MCF 10A (cell line): ENCODE data around the gene DLAT. TPM values are rescaled to one million over a fixed set of nuclear protein-coding genes. Genes with fewer than 3 reads are reported as not detected.

Experiments used
- BruUV-seq: library from RNA; stranded (reverse); fragments of 400-500 nt; replicated peaks from 2 replicates; lab custom pipeline; 2021; lab: Mats Ljungman, UMichigan
- CTCF ChIA-PET: fragments of 300-600 bp; sonication (Branson Sonifier 250); formaldehyde crosslinking; extraction: SDS; loops from one replicate; lab custom pipeline; 2021; ENCODE audit warnings: antibody characterized with exemption, inconsistent platforms; lab: Yijun Ruan, JAX
- POLR2A ChIA-PET: fragments of 300-600, 350-650 bp; sonication (Branson Sonifier 250); formaldehyde crosslinking; extraction: SDS; loops from one replicate; lab custom pipeline; 2020; ENCODE audit warnings: antibody characterized with exemption, inconsistent platforms; lab: Yijun Ruan, JAX
- DNase-seq: peaks from one replicate; pipeline ENCODE4 v3.0.0-alpha.2; 2018; ENCODE audit not compliant: unreplicated experiment
- H3K27ac Mint-ChIP-seq: one replicate; pipeline ENCODE4 v1.8.0; 2022; ENCODE audit warnings: mild to moderate bottlenecking, low read depth, mixed read lengths; ENCODE audit not compliant: unreplicated experiment
- H3K27me3 Mint-ChIP-seq: one replicate; pipeline ENCODE4 v1.8.0; 2022; ENCODE audit warnings: mixed read lengths; ENCODE audit not compliant: insufficient read depth, unreplicated experiment
- H3K36me3 Mint-ChIP-seq: one replicate; pipeline ENCODE4 v1.8.0; 2022; ENCODE audit warnings: mild to moderate bottlenecking, moderate library complexity, mixed read lengths; ENCODE audit not compliant: insufficient read depth, unreplicated experiment
- H3K4me1 Mint-ChIP-seq: one replicate; pipeline ENCODE4 v1.8.0; 2022; ENCODE audit warnings: mixed read lengths; ENCODE audit not compliant: insufficient read depth, unreplicated experiment
- H3K4me3 Mint-ChIP-seq: one replicate; pipeline ENCODE4 v1.8.0; 2022; ENCODE audit warnings: mild to moderate bottlenecking, moderate library complexity, mixed read lengths; ENCODE audit not compliant: unreplicated experiment
- H3K9me3 Mint-ChIP-seq: one replicate; pipeline ENCODE4 v1.8.0; 2022; ENCODE audit warnings: mixed read lengths; ENCODE audit not compliant: unreplicated experiment
- CTCF ChIP-seq: fragments of 200-600 bp; IDR thresholded peaks from one replicate; pipeline ENCODE4 v1.8.0; 2022; ENCODE audit warnings: antibody characterized with exemption, mild to moderate bottlenecking; ENCODE audit not compliant: unreplicated experiment
- intact Hi-C: fragments of 100-400 bp; cut with micrococcal nuclease; formaldehyde crosslinking; loops from 2 replicates; pipeline ENCODE4 v1.14.1; 2022
- total RNA-seq: library from RNA; stranded (reverse); gene quantifications from 2 replicates; pipeline ENCODE4 v1.2.3, GENCODE V29; 2022

Gene DLAT
- total RNA-seq, 1 experiment from 2014 or later = 43.3 TPM

GRCh38 chr11:111981270-111981669, 43.9 kb upstream of the DLAT start:
- ChIA-PET CTCF (interaction anchor here (0.5 to 14.5 kb wide), 31 partner anchors 10 to 1779 kb away, joined by 3 to 564 read pairs (median 5); partner anchors contain the start of genes ALG9, C11orf52, CFAP68 and CRYAB), POLR2A (interaction anchor here (0.6 to 11.0 kb wide), 8 partner anchors 20 to 112 kb away, joined by 3 to 513 read pairs (median 7); partner anchors contain the start of genes ALG9, DIXDC1 and FDXACB1)
- H3K4me3 Mint-ChIP-seq = no peak overlapping the region
- H3K9me3 Mint-ChIP-seq = no peaks in the 10 kb centered on the region
- DNase-seq = no peak
- no peak for TF ChIP-seq CTCF
- intact Hi-C loops = no loop called here
- no TSS peak for BruUV-seq
- peaks cover 43% of the 10 kb centered on the region for H3K36me3 Mint-ChIP-seq
- no peak overlapping the region for H3K27ac Mint-ChIP-seq
- peaks cover 25% of the 10 kb centered on the region for H3K4me1 Mint-ChIP-seq
- no peaks in the 10 kb centered on the region for H3K27me3 Mint-ChIP-seq

- peak overlapping the region; percentile 77 for H3K27ac Mint-ChIP-seq
- H3K4me1 Mint-ChIP-seq = peaks cover 19% of the 10 kb centered on the region
- TF ChIP-seq CTCF = peak; percentile 73
- intact Hi-C loops = loop anchor here (1.0 kb wide), 2 partner anchors 51 to 103 kb away; partner anchors contain the start of genes CFAP68 and FDXACB1
- BruUV-seq = no TSS peak
- peaks cover 51% of the 10 kb centered on the region for H3K36me3 Mint-ChIP-seq
- CTCF ChIA-PET = interaction anchor here (0.6 to 14.5 kb wide), 34 partner anchors 10 to 1780 kb away, joined by 3 to 564 read pairs (median 4); partner anchors contain the start of genes ALG9, C11orf52, CFAP68 and CRYAB
- no peaks in the 10 kb centered on the region for H3K27me3 Mint-ChIP-seq
- POLR2A ChIA-PET = interaction anchor here (0.6 to 11.0 kb wide), 10 partner anchors 20 to 223 kb away, joined by 3 to 513 read pairs (median 4); partner anchors contain the start of genes ALG9, DIXDC1 and FDXACB1
- no peaks in the 10 kb centered on the region for H3K9me3 Mint-ChIP-seq
- H3K4me3 Mint-ChIP-seq = no peak overlapping the region
- peak; percentile 79 for DNase-seq
Observed at GRCh38 chr11:111982019-111982464, 43.2 kb upstream of the DLAT start.

GRCh38 chr11:111982541-111983186, 42.5 kb upstream of the DLAT start:
- Mint-ChIP-seq H3K36me3 (peaks cover 52% of the 10 kb centered on the region), H3K27me3 (no peaks in the 10 kb centered on the region), H3K9me3 (no peaks in the 10 kb centered on the region), H3K4me3 (no peak overlapping the region), H3K27ac (peak overlapping the region; percentile 77), H3K4me1 (peaks cover 19% of the 10 kb centered on the region)
- no peak for TF ChIP-seq CTCF
- ChIA-PET CTCF (interaction anchor here (0.7 to 14.5 kb wide), 23 partner anchors 9 to 213 kb away, joined by 3 to 564 read pairs (median 6); partner anchors contain the start of genes ALG9, C11orf52, CFAP68 and CRYAB), POLR2A (interaction anchor here (0.6 to 11.0 kb wide), 9 partner anchors 20 to 223 kb away, joined by 3 to 513 read pairs (median 3); partner anchors contain the start of genes ALG9, DIXDC1 and FDXACB1)
- intact Hi-C loops = loop anchor here (1.0 kb wide), 2 partner anchors 51 to 103 kb away; partner anchors contain the start of genes CFAP68 and FDXACB1
- BruUV-seq = no TSS peak
- DNase-seq = no peak
